NCI-H748 treated with DMSO at 0.1 percent for 48 hours (cell line): Measurements from ENCODE around the gene PPM1L.
"Not testable (repeated sequence)": the region's sequence is repeated elsewhere in the genome, so short reads cannot be mapped to it uniquely, and the experiment has no call there.

Experiments used
- DNase-seq: peaks from one replicate; lab custom pipeline; 2025; lab: John Stamatoyannopoulos, UW

The PPM1L gene

GRCh38 chr3:160931474-160931873 is 175.4 kb downstream of the PPM1L start:
- no peak for DNase-seq

GRCh38 chr3:160935413-160936095 is 179.5 kb downstream of the PPM1L start:
- DNase-seq: no peak

DNA sequence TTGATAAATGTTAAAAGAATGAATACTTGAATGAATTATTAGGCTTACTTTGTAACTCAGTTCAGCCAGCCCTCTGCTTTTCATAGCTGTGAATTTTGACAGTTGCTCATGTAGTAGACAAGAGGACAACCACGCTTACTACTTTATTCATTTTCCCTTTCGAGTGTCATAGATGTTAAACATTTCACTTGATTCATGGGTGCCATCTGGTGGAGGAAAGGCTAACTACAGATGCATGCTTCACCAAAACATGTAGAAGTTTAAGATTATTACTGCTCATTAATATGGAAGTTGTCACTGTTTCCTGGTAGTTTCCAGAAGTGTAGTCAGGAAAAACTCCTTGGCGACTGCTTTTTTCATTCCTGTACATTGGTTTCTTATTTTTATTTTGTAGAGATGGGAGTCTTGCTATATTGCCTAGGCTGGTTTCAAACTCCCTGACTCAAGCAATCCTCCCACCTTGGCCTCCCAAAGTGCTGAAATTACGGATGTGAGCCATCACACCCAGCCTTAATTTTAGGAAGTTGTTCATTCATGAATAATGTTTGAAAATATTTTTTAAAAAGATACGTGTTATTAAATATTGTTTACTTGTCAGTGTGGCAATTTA is 186.0 kb downstream of the PPM1L start:
- no peak for DNase-seq

DNA sequence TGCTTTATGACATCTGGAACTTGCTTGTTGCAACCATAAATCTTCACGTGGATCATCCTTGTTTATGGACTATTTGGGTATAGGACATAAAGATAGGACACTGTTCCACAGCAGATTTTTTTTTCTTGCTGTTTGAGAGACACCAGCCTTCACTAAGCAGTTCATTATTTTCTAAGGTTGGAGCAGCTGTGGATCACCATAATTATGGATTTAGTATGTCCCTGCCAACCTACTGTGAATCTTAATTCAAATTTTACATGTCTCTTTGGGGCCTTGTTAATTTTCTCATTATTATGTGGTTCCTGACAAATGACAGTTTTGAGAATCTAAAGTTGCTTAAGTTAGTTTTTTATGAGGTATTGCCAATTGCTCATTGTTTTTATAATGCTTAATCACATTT is 188.0 kb downstream of the PPM1L start:
- no peak for DNase-seq

GRCh38 chr3:160945336-160945735 is 189.3 kb downstream of the PPM1L start:
- no peak for DNase-seq

DNA sequence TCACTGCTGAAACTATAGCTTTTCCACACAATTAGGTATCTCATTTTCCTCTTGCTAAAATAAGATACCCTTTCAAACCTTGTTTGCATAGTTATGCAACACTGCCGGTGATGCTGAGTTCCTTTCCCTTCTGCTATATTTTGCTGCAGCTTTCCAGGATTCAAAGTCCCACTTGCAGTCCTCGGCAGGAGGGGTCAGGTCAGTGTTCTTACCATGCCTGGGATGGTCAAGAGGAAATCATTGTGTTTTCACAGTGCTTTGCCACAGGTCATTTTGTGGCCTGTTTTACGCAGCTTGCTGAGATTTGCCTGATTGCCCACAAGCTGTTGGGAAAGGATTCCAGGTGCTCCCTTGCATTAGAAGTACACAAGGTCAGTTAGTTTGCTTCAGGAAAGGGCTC is 192.2 kb downstream of the PPM1L start:
- DNase-seq: no peak

DNA sequence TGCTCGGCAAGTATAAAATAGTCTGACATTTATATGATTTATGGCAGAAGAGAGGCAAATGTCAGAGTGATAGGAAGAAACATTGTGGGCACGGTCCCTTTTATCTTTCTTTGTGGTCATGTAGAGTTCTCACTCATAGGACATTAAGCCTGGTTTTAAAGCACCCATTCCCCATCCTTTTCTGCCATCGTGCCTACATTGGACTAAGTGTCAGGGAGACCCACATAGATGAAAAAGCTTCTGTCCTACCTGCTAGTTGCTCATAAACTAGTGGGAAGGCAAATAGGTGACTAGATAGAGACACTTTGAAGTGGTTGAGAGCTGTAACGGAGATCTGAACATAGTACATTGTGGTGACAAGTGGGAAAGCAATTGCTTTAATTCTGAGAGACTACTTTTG is 193.4 kb downstream of the PPM1L start:
- DNase-seq: no peak

- DNase-seq: no peak
These were observed 194.5 kb downstream of the PPM1L start for GRCh38 chr3:160950542-160950941.

DNA sequence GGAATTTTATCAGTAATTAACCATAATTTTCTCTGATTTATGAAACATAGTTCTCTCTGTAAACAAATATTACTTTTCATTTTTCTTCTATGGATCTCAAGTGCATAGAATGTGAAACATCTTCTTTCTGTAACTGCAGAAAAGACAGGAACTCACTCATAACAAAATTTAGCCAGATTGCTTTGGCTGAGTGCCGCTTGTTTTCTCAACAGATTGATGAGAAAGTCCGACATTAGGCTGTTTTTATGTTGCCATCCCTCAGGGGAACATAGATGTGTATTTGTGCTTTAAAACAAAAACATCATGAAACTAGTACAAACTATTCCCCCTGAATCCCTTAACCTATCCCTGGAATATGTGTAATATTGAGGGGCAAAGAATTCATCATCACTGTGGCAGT is 194.9 kb downstream of the PPM1L start:
- DNase-seq: no peak

DNA sequence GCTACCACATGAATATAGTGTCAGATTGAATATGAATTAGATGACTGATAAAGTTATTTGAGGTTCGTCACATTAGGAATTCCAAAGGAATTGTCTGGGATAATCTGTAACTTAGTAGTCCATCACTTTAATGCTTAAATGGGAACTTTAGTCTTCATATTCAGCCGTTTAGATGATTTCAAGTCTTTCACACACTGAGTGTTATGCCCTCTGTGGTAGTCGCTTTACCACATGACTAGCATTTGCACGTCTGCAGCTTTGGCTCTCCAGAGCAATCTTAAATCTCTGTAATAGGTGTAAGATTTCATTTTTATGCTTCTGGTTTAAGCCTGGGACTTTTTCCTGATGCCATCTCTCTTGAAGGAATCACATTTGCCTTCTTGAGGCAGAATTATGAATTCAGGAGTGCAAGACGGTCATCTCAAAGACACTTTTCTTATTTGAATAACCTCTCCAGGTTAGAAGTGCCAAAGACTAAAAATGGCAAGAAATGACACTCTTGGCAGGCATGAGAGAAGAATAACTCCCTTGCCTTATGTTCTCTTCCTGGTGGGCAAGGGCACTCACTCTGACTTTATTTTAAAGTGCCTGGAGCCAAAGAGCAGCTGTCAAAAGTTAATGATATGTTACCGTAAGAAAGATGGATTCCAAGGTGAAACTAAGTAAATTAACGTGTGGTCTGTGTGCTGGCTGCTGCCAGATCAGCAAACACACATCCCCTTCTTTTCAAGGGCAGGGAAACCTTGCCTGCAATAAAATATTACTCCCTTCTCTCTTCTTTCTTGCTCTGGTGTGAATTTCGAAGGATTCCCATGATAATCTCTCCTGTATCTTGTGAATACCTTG is 195.8 kb downstream of the PPM1L start:
- no peak for DNase-seq

DNA sequence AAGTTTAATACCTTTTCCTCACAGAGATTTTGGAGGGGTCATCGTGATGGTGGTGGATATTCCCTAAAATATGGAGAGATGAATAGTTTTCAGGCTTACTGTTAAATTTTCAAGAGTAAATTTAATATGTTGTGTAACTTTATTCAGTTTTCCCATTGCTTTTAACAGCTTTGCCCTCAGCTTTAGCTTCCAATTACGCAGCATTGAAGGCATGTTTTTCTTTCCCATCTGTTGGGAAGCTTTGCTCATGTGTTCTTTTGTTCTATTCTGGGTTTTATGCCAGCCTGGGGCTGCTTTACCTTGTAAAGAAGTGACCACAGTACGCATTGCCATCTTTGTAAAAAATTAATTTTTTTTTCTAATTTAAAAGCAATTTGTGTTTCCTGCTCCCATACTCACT is 197.7 kb downstream of the PPM1L start:
- no peak for DNase-seq

DNA sequence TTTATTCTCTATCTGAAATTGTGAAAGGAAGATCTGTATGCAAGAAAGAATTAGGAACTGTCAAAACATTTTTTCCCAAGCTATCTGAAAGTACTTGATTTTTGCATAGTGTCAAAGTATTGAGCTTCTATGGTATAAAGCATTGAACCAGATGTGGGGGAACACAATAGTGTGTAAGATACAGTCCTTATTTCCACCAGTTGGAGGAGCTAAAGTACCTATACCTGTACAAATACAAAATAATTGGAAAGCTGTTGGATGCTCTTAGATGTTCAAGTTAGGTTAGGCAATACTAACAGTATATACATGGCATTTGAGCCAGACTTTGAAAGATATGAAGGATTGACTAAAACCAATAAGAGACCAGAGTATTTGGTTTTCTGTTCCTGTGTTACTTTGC is 200.8 kb downstream of the PPM1L start:
- DNase-seq: no peak

DNA sequence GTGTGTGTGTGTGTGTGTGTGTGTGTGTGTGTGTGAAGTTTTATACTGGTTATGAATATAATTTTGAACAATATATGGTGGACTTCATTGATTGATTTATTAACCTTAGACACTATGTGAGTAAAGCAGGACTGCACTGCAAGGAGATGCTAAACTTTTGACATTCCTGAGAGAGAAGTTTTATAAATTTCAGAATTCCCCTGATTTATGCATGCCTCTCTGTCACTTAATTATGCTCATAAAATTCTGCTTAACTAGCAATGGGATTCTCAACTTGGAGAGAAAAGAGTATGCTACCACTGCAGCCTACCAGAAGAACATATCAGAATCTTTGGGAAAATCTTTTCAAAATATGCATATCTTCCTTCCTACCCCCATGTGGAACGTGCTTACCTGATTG is 204.5 kb downstream of the PPM1L start:
- no peak for DNase-seq

DNA sequence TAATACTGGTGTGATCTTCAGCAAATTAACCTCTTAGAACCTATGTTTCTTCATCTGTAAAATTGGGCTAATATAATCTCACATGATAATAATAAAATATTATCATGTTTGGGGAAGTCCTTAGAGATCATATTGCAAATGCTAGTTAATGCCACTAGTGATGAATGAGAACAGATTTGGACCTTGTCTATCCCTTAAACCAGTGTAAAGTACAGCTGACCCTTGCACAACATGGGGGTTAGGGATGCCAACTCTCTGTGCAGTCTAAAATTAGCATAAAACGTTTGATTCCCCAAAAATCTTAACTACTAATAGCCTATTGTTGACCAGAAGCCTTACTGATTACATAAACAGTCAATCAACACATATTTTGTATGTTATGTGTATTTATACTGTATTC is 207.9 kb downstream of the PPM1L start:
- no peak for DNase-seq

- no peak for DNase-seq
These were observed 212.7 kb downstream of the PPM1L start for GRCh38 chr3:160968761-160969160.

- no peak for DNase-seq
These were observed 217.2 kb downstream of the PPM1L start for GRCh38 chr3:160973067-160973809.

DNA sequence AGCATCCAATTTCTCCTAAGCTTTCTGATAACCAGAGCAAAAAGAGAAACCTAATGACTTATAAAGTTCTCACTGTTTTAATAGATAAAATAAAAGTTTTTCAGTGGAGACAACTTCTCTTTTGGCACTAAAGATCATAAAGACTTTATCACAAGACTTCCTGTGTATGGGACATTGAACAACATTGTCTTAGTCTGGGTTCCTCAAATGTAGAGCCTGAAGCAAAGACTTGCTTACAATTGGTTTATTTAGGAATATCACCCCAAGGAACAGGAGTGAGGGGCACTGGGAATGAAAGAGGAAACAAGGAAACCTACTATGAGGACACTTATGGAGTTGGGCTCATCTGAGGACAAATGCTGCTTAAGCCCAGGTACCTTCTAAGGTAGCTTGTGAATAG is 221.7 kb downstream of the PPM1L start:
- DNase-seq: no peak

DNA sequence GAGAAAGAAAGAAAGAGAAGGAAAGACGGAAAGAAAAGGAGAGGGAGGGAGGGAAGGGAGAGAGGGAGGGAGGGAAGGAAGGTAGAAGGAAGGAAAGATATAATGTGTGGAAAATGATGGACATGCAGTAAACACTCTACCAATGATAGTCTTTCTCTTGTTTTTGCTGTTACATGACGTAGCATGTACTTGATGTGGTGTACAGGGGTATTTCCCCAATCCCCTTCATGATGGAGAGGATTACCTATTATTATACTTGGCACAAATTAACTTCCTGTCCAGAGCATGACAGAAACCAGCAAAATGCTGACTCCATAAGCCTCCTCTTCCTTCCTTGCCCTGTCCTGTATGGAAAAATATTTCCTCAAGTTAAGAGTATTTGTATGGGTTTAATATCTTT is 224.7 kb downstream of the PPM1L start:
- no peak for DNase-seq

GRCh38 chr3:160981217-160981938 is 225.3 kb downstream of the PPM1L start:
- no peak for DNase-seq

DNA sequence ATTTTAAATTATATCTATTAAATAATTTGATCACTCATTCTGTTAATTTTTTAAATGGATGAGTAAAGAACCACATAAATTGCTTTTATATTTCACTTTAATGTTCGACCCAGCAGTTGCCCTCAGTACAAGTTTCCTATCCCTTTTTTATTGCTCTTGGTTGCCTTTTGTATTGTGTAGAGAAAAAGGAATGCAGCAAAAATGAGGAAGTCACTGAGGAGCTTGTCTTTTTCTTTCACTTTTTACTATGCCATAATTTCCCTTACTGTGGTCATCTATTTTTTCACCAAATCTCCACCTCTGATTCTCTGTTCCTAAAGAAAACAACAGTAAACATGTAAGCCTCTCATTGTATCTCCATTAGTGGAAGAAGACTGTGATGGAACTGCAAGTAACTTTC is 226.5 kb downstream of the PPM1L start:
- no peak for DNase-seq

- not testable (repeated sequence) for DNase-seq
These were observed 227.9 kb downstream of the PPM1L start for GRCh38 chr3:160983900-160984299.

DNA sequence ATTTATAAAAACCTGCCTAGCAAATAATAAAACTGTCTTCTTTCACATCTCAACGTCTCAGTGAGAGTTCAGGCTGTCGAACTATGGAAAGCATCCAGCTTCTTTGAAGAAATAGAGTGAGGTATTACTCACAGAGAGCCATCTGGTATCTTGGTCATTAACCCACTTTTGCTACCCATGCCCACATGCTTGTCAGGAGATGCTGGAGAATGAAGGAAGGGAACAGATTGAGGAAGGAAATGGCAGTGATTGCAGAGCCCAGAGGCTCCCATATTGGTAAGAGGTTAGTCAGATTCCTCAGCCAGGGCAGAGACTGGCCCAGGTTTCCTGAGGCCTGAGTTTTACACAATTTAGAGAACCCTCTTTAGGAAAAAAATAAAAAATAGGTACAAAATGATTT is 230.0 kb downstream of the PPM1L start:
- DNase-seq: no peak
